WTC11 (cell line): ENCODE measurements around the gene VTN.

Experiments used
- NFYB ChIP-seq: sonication (generic); formaldehyde crosslinking; conservative IDR thresholded peaks from 2 replicates; pipeline ENCODE4 v1.8.0; 2022; ENCODE audit warnings: low read depth, missing genetic modification reagents
- TF ChIP-seq, protein P1 (sequence below): fragments of 200-600 bp; IDR thresholded peaks from 2 replicates; pipeline ENCODE4 v1.8.0; 2022; ENCODE audit warnings: antibody characterized with exemption
- TF ChIP-seq, protein P2 (sequence below): fragments of 250-450 bp; sonication (Bioruptor Pico); IDR thresholded peaks from 2 replicates; pipeline ENCODE4 v1.9.0; 2021; ENCODE audit warnings: mild to moderate bottlenecking, borderline replicate concordance
- TF ChIP-seq, protein P3 (sequence below): sonication (generic); formaldehyde crosslinking; IDR thresholded peaks from 2 replicates; pipeline ENCODE4 v1.8.1; 2023; ENCODE audit warnings: mild to moderate bottlenecking, missing genetic modification reagents
- TF ChIP-seq, protein P4 (sequence below): sonication (generic); formaldehyde crosslinking; IDR thresholded peaks from 2 replicates; pipeline ENCODE4 v1.8.0; 2022; ENCODE audit warnings: mild to moderate bottlenecking, missing genetic modification reagents

DNA sequence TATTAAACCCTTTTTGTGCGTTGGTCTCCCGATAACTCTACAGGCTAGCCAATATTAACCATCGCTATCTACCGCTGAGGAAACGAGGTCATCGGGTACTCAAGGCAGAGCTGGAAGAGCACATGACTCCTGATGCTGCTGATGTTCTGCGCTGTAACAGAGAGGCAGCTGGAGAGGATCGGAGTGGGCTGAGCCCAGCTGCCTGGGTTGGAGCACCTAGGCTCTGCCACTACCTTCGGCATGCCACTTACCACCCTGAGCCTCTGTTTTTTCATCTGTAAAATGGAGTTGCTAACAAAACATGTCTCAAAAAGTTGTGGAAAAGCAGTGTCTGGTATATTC, 36.3 kb upstream of the VTN start:
- TF ChIP-seq, protein P1, sequence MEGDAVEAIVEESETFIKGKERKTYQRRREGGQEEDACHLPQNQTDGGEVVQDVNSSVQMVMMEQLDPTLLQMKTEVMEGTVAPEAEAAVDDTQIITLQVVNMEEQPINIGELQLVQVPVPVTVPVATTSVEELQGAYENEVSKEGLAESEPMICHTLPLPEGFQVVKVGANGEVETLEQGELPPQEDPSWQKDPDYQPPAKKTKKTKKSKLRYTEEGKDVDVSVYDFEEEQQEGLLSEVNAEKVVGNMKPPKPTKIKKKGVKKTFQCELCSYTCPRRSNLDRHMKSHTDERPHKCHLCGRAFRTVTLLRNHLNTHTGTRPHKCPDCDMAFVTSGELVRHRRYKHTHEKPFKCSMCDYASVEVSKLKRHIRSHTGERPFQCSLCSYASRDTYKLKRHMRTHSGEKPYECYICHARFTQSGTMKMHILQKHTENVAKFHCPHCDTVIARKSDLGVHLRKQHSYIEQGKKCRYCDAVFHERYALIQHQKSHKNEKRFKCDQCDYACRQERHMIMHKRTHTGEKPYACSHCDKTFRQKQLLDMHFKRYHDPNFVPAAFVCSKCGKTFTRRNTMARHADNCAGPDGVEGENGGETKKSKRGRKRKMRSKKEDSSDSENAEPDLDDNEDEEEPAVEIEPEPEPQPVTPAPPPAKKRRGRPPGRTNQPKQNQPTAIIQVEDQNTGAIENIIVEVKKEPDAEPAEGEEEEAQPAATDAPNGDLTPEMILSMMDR: no peak
- TF ChIP-seq NFYB (CRISPR knock-in tag): no peak
- TF ChIP-seq, protein P2, sequence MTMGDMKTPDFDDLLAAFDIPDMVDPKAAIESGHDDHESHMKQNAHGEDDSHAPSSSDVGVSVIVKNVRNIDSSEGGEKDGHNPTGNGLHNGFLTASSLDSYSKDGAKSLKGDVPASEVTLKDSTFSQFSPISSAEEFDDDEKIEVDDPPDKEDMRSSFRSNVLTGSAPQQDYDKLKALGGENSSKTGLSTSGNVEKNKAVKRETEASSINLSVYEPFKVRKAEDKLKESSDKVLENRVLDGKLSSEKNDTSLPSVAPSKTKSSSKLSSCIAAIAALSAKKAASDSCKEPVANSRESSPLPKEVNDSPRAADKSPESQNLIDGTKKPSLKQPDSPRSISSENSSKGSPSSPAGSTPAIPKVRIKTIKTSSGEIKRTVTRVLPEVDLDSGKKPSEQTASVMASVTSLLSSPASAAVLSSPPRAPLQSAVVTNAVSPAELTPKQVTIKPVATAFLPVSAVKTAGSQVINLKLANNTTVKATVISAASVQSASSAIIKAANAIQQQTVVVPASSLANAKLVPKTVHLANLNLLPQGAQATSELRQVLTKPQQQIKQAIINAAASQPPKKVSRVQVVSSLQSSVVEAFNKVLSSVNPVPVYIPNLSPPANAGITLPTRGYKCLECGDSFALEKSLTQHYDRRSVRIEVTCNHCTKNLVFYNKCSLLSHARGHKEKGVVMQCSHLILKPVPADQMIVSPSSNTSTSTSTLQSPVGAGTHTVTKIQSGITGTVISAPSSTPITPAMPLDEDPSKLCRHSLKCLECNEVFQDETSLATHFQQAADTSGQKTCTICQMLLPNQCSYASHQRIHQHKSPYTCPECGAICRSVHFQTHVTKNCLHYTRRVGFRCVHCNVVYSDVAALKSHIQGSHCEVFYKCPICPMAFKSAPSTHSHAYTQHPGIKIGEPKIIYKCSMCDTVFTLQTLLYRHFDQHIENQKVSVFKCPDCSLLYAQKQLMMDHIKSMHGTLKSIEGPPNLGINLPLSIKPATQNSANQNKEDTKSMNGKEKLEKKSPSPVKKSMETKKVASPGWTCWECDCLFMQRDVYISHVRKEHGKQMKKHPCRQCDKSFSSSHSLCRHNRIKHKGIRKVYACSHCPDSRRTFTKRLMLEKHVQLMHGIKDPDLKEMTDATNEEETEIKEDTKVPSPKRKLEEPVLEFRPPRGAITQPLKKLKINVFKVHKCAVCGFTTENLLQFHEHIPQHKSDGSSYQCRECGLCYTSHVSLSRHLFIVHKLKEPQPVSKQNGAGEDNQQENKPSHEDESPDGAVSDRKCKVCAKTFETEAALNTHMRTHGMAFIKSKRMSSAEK (CRISPR knock-in tag): no peak
- TF ChIP-seq, protein P3, sequence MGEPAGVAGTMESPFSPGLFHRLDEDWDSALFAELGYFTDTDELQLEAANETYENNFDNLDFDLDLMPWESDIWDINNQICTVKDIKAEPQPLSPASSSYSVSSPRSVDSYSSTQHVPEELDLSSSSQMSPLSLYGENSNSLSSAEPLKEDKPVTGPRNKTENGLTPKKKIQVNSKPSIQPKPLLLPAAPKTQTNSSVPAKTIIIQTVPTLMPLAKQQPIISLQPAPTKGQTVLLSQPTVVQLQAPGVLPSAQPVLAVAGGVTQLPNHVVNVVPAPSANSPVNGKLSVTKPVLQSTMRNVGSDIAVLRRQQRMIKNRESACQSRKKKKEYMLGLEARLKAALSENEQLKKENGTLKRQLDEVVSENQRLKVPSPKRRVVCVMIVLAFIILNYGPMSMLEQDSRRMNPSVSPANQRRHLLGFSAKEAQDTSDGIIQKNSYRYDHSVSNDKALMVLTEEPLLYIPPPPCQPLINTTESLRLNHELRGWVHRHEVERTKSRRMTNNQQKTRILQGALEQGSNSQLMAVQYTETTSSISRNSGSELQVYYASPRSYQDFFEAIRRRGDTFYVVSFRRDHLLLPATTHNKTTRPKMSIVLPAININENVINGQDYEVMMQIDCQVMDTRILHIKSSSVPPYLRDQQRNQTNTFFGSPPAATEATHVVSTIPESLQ (CRISPR knock-in tag): no peak
- TF ChIP-seq, protein P4, sequence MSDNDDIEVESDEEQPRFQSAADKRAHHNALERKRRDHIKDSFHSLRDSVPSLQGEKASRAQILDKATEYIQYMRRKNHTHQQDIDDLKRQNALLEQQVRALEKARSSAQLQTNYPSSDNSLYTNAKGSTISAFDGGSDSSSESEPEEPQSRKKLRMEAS (CRISPR knock-in tag): no peak
